Gastroesophageal sphincter (tissue), 4 donors: ENCODE data around the gene CPVL. TPM values are rescaled to one million over a fixed set of nuclear protein-coding genes. Genes with fewer than 3 reads are reported as not detected.
"Not testable (repeated sequence)": the region's sequence is repeated elsewhere in the genome, so short reads cannot be mapped to it uniquely, and the experiment has no call there.

Source experiments
- ATAC-seq: fragments of 150-250 bp; one replicate; pipeline ENCODE4 v1.9.1; 2016; ENCODE audit warnings: mild to moderate bottlenecking, moderate library complexity
- H3K27ac ChIP-seq, 4 donors: fragments of 200-600 bp; sonication (generic) in 3 of 4; 1 replicate in 3 of 4; 2 replicates in 1 of 4; pipeline ENCODE4 v1.5.1; 2016 to 2019
- H3K27me3 ChIP-seq: fragments of 200-600 bp; sonication (generic); one replicate; pipeline ENCODE4 v1.5.1; 2019
- H3K36me3 ChIP-seq, 2 donors: fragments of 200-600 bp; sonication (generic); one replicate each; pipeline ENCODE4 v1.5.1; 2019; ENCODE audit warnings: control low read depth in 1 of 2
- H3K4me1 ChIP-seq, 3 donors: fragments of 200-600 bp; sonication (generic); 1 replicate in 2 of 3; 2 replicates in 1 of 3; pipeline ENCODE4 v1.5.1; 2016 to 2019; ENCODE audit warnings: control low read depth in 2 of 3
- H3K4me3 ChIP-seq, 2 donors: fragments of 200-600 bp; sonication (generic); one replicate each; pipeline ENCODE4 v1.5.1; 2019; ENCODE audit warnings: mild to moderate bottlenecking in 1 of 2, moderate library complexity in 1 of 2
- H3K9me3 ChIP-seq, 3 donors: fragments of 200-600 bp; sonication (generic); one replicate each; pipeline ENCODE4 v1.5.1; 2017 to 2019; ENCODE audit warnings: control low read depth in 2 of 3
- CTCF ChIP-seq, 4 experiments: fragments of 200-600 bp in 2 of 4; fragments of 450-650 bp in 2 of 4; sonication (generic) in 1 of 4; IDR thresholded peaks; one replicate each; pipeline ENCODE4 v1.5.1; 2017 to 2019; ENCODE audit warnings: antibody characterized with exemption in 4 of 4, mild to moderate bottlenecking in 2 of 4, moderate library complexity in 2 of 4
- EP300 ChIP-seq: sonication (generic); formaldehyde crosslinking; IDR thresholded peaks from one replicate; pipeline ENCODE4 v1.6.1; 2017; ENCODE audit warnings: antibody characterized with exemption, mild to moderate bottlenecking
- POLR2A ChIP-seq, 2 donors: fragments of 450-650 bp; IDR thresholded peaks; one replicate each; pipeline ENCODE4 v1.6.1; 2017; ENCODE audit warnings: antibody characterized with exemption in 2 of 2, mild to moderate bottlenecking in 2 of 2, moderate library complexity in 1 of 2
- POLR2AphosphoS5 ChIP-seq: sonication (generic); formaldehyde crosslinking; IDR thresholded peaks from one replicate; pipeline ENCODE4 v1.6.1; 2017; ENCODE audit warnings: antibody characterized with exemption
- WGBS, 2 donors: methylation state at CpG; one replicate each; pipeline ENCODE4 v1.1.5; 2018; ENCODE audit warnings: low coverage in 1 of 2; 5-methylcytosine and 5-hydroxymethylcytosine counted together
- total RNA-seq, 4 donors: library from RNA; depleted of rRNA; stranded (reverse); fragments of >200 nt; gene quantifications; one replicate each; pipeline ENCODE4 v1.1.0, GENCODE V29; 2016

The CPVL gene
- total RNA-seq, 4 donors from 2014 or later = 4.8 to 24.6 (median 15.1) TPM

- ATAC-seq = no peak
- peak; percentile 47 for TF ChIP-seq POLR2AphosphoS5
- no peak for TF ChIP-seq CTCF (IDR thresholded peaks at IDR 0.05)
- Histone ChIP-seq H3K9me3 (no peaks in the 10 kb centered on the region), H3K4me3 (no peak overlapping the region), H3K36me3 (no peaks in the 10 kb centered on the region), H3K4me1 (peaks cover 0 to 16% (median 0%) of the 10 kb centered on the region in 3 donors), H3K27ac (peak overlapping the region in 3 of 4 donors; percentile 2 to 15 (median 2)), H3K27me3 (peaks cover 13% of the 10 kb centered on the region)
- WGBS, 2 donors = 36 to 50% methylated on average over 5 of the region's 5 CpGs
Measured at GRCh38 chr7:29116361-29117200, 29.8 kb downstream of the CPVL start.

GRCh38 chr7:29115753-29116152 is 30.6 kb downstream of the CPVL start:
- no peak for ATAC-seq
- H3K27ac ChIP-seq = peak overlapping the region in 2 of 4 donors; percentile 12 to 24
- peaks cover 17% of the 10 kb centered on the region for H3K27me3 ChIP-seq

GRCh38 chr7:29115130-29115687 is 31.1 kb downstream of the CPVL start:
- Histone ChIP-seq H3K27ac (peak overlapping the region in 1 of 4 donors; percentile 24), H3K27me3 (peaks cover 17% of the 10 kb centered on the region), H3K9me3 (no peaks in the 10 kb centered on the region), H3K36me3 (no peaks in the 10 kb centered on the region), H3K4me1 (peaks cover 0 to 16% (median 0%) of the 10 kb centered on the region in 3 donors), H3K4me3 (no peak overlapping the region)
- no peak for TF ChIP-seq CTCF (IDR thresholded peaks at IDR 0.05)
- no peak for TF ChIP-seq EP300
- no peak for TF ChIP-seq POLR2AphosphoS5
- TF ChIP-seq POLR2A (IDR thresholded peaks at IDR 0.05) = no peak
- ATAC-seq = peak; percentile 62
- 77 to 100% methylated on average over 1 to 2 of the region's 2 CpGs for WGBS, 2 donors

More at GRCh38 chr7:29115753-29116152, 30.6 kb downstream of the CPVL start:
- 80 to 91% methylated on average over 1 of the region's 1 CpG for WGBS, 2 donors
- H3K4me3 ChIP-seq = no peak overlapping the region
- H3K9me3 ChIP-seq = no peaks in the 10 kb centered on the region
- TF ChIP-seq POLR2A (IDR thresholded peaks at IDR 0.05) (no peak), EP300 (no peak), CTCF (IDR thresholded peaks at IDR 0.05) (no peak), POLR2AphosphoS5 (no peak)
- H3K36me3 ChIP-seq = no peaks in the 10 kb centered on the region
- H3K4me1 ChIP-seq = peaks cover 0 to 16% (median 0%) of the 10 kb centered on the region in 3 donors

GRCh38 chr7:29114266-29114665 is 32.1 kb downstream of the CPVL start:
- not testable (repeated sequence) for H3K36me3 ChIP-seq, H3K4me3 ChIP-seq, H3K27ac ChIP-seq, H3K9me3 ChIP-seq, ATAC-seq
- H3K4me1 ChIP-seq = peaks cover 0 to 16% (median 0%) of the 10 kb centered on the region in 3 donors
- H3K27me3 ChIP-seq = peaks cover 17% of the 10 kb centered on the region
- 77 to 83% methylated on average over 1 to 2 of the region's 2 CpGs for WGBS, 2 donors

- peaks cover 10% of the 10 kb centered on the region for H3K27me3 ChIP-seq
- no peaks in the 10 kb centered on the region for H3K36me3 ChIP-seq
- ATAC-seq = peak; percentile 34
- WGBS, 2 donors = 44 to 58% methylated on average over 4 to 5 of the region's 5 CpGs
- H3K27ac ChIP-seq = no peak overlapping the region
- no peaks in the 10 kb centered on the region for H3K9me3 ChIP-seq
- no peak for TF ChIP-seq POLR2AphosphoS5
- no peak for TF ChIP-seq POLR2A (IDR thresholded peaks at IDR 0.05)
- TF ChIP-seq CTCF (IDR thresholded peaks at IDR 0.05) = peak in 1 of 4 experiments; percentile 8
- TF ChIP-seq EP300 = no peak
- H3K4me1 ChIP-seq = peaks cover 0 to 16% (median 0%) of the 10 kb centered on the region in 3 donors
- no peak overlapping the region for H3K4me3 ChIP-seq
Measured at GRCh38 chr7:29113384-29114102, 32.8 kb downstream of the CPVL start.
